KOPT-K1 (cell line): ENCODE data around the gene SSR3.

Source experiments
- H3K27ac ChIP-seq: fragments of 200-600 bp; sonication (generic); 2 replicates; pipeline ENCODE4 v1.5.1; 2016; ENCODE audit warnings: antibody characterized with exemption, mild to moderate bottlenecking, low read depth, low read length; ENCODE audit not compliant: poor library complexity, severe bottlenecking
- H3K36me3 ChIP-seq: fragments of 200-600 bp; sonication (generic); 2 replicates; pipeline ENCODE4 v1.5.1; 2017; ENCODE audit warnings: antibody characterized with exemption, mild to moderate bottlenecking, low read length, moderate library complexity; ENCODE audit not compliant: insufficient read depth
- H3K9me3 ChIP-seq: fragments of 200-600 bp; sonication (generic); 2 replicates; pipeline ENCODE4 v1.5.1; 2017; ENCODE audit warnings: antibody characterized with exemption, low read length, mild to moderate bottlenecking; ENCODE audit not compliant: insufficient read depth, poor library complexity, severe bottlenecking

Gene SSR3

DNA sequence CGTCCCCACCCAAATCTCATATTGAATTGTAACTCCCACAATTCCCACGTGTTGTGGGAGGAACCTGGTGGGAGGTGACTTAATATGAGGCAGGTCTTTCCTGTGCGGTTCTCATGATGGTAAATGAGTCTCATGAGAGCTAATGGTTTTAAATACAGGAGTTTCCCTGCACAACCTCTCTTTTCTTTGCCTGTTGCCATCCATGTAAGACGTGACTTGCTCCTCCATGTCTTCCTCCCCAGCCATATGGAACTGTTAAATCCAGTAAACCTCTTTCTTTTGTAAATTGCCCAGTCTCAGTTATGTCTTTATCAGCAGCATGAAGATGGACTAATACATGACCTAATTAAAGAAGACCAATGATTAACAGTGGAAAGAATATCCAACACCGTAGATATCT, 56.6 kb downstream of the SSR3 start:
- Histone ChIP-seq H3K27ac (no peak overlapping the region), H3K36me3 (no peaks in the 10 kb centered on the region), H3K9me3 (peaks cover 14% of the 10 kb centered on the region)

DNA sequence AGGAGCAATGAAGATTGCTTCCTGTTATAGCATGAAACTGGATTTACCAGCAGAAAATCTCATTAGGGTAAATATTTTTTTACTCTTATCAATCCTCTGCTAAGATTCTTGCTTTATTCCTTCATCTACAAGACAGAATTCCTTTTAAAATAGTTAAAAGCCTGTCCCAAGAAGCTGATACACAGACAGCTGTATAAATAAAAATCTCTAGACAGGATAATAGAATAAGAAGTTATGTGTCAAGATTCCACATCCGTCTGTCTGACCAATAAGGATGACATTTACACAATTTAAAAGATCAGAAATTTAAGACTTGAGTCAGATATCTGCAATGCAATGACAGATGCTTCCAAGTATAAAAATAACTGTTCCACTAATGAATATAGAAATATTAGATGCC, 57.6 kb downstream of the SSR3 start:
- Histone ChIP-seq H3K27ac (no peak overlapping the region), H3K9me3 (peaks cover 14% of the 10 kb centered on the region), H3K36me3 (no peaks in the 10 kb centered on the region)

GRCh38 chr3:156495816-156496215, 59.1 kb downstream of the SSR3 start:
- Histone ChIP-seq H3K36me3 (no peaks in the 10 kb centered on the region), H3K27ac (no peak overlapping the region), H3K9me3 (peaks cover 14% of the 10 kb centered on the region)

DNA sequence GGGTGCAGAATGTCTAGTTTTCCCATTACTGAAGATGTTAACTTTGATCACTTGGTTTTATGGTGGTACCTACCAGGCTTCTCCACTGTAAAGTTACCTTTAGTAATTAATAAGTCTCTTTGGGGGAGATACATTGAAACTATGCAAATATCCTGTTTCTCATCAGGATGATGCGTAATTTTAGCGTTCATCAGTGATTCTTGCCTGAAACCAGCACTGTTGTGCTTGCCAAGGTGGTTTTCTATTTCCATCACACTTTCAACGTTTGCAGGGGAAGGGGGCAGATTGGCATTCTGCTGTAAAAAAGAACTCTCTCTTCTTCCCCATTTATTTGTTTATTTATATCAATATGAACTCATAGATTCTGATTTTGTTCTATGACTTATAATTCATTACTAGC, 61.0 kb downstream of the SSR3 start:
- no peaks in the 10 kb centered on the region for H3K36me3 ChIP-seq
- H3K9me3 ChIP-seq: peaks cover 12% of the 10 kb centered on the region
- no peak overlapping the region for H3K27ac ChIP-seq

DNA sequence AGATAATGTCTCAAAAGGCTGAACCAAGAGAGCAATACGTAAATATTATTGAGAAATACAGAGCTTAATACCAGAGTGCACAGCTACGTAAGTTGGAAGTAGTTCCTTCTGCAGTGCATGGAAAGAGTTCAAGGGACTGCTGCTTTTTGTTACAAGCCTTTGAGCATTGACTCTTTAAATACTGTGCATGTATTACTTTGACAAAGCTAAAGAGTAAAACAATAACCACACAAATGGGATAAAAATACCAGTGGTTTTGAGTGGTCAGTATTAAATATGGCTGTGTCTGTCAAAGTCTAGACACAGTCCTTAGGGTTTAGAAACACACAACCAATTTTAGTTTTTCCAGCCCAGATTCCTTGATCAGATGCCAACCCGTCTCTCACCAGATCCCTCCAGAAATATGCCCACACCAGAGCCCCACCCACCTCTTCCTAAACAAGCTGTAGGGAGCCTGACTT, 62.1 kb downstream of the SSR3 start:
- H3K9me3 ChIP-seq: peaks cover 1% of the 10 kb centered on the region
- H3K36me3 ChIP-seq: no peaks in the 10 kb centered on the region
- no peak overlapping the region for H3K27ac ChIP-seq

DNA sequence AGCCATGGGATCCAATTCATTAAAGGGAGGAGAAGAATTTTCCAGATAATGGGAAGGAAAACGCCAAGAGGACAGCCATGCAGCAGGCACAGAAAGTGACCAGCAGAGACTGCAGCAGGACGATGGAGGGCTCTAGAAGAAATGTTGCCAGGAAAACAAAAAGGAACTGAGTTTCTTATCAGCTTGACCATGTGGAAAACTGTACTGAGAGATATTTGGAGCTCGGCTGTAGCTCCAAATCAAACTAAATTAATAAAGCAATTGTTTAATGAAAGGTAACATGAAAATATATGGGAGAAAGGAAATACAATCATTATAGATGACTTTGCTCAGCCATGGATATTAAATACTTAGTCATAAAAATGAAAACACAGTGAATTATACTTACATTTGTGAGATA, 63.7 kb downstream of the SSR3 start:
- Histone ChIP-seq H3K9me3 (no peaks in the 10 kb centered on the region), H3K36me3 (no peaks in the 10 kb centered on the region), H3K27ac (no peak overlapping the region)
